ENCODE measurements around the gene NOX5.
"Not testable (repeated sequence)": the region's sequence is repeated elsewhere in the genome, so short reads cannot be mapped to it uniquely, and the experiment has no call there.

Gene NOX5

GRCh38 chr15:69058830-69059556 lies 44.5 kb downstream of the NOX5 start:
- DNase-seq (ENCODE audit: low read depth in 3 of 3), result peak; percentile 52 to 68 (median 64)

GRCh38 chr15:69059557-69059943 lies 45.1 kb downstream of the NOX5 start:
- no peak for DNase-seq (ENCODE audit: low read depth in 3 of 3)

- no peak for DNase-seq (ENCODE audit: low read depth in 3 of 3)
These were observed 45.6 kb downstream of the NOX5 start for GRCh38 chr15:69060041-69060481.

GRCh38 chr15:69060744-69061143 lies 46.2 kb downstream of the NOX5 start:
- no peak for DNase-seq (ENCODE audit: low read depth in 3 of 3)

- DNase-seq (ENCODE audit: low read depth in 3 of 3), result no peak
These were observed 46.9 kb downstream of the NOX5 start for GRCh38 chr15:69061414-69061842.

GRCh38 chr15:69064649-69065048 lies 50.2 kb downstream of the NOX5 start:
- DNase-seq (ENCODE audit: low read depth in 3 of 3), result no peak

GRCh38 chr15:69066007-69066995 lies 51.8 kb downstream of the NOX5 start:
- no peak for DNase-seq (ENCODE audit: low read depth in 3 of 3)

- DNase-seq (ENCODE audit: low read depth in 3 of 3), result no peak
These were observed 52.8 kb downstream of the NOX5 start for GRCh38 chr15:69067296-69067695.

GRCh38 chr15:69068157-69068556 lies 53.7 kb downstream of the NOX5 start:
- DNase-seq (ENCODE audit: low read depth in 3 of 3), result no peak

- DNase-seq (ENCODE audit: low read depth in 3 of 3), result not testable (repeated sequence)
These were observed 54.8 kb downstream of the NOX5 start for GRCh38 chr15:69069290-69069689.

GRCh38 chr15:69069996-69070395 lies 55.5 kb downstream of the NOX5 start:
- DNase-seq (ENCODE audit: low read depth in 3 of 3), result no peak

GRCh38 chr15:69070396-69070795 lies 55.9 kb downstream of the NOX5 start:
- no peak for DNase-seq (ENCODE audit: low read depth in 3 of 3)

- no peak for DNase-seq (ENCODE audit: low read depth in 3 of 3)
These were observed 56.8 kb downstream of the NOX5 start for GRCh38 chr15:69071260-69071659.

GRCh38 chr15:69072906-69073305 lies 58.4 kb downstream of the NOX5 start:
- DNase-seq (ENCODE audit: low read depth in 3 of 3), result no peak

GRCh38 chr15:69074001-69074842 lies 59.7 kb downstream of the NOX5 start:
- no peak for DNase-seq (ENCODE audit: low read depth in 3 of 3)

GRCh38 chr15:69074843-69075224 lies 60.3 kb downstream of the NOX5 start:
- DNase-seq (ENCODE audit: low read depth in 3 of 3), result no peak

GRCh38 chr15:69075440-69075839 lies 60.9 kb downstream of the NOX5 start:
- DNase-seq (ENCODE audit: low read depth in 3 of 3), result no peak

- DNase-seq (ENCODE audit: low read depth in 3 of 3), result no peak
These were observed 62.3 kb downstream of the NOX5 start for GRCh38 chr15:69076756-69077155.

GRCh38 chr15:69078638-69079037 lies 64.1 kb downstream of the NOX5 start:
- no peak for DNase-seq (ENCODE audit: low read depth in 3 of 3)

- DNase-seq (ENCODE audit: low read depth in 3 of 3), result no peak
These were observed 66.1 kb downstream of the NOX5 start for GRCh38 chr15:69080295-69081248.

Data from stimulated activated CD4-positive, alpha-beta T cell treated with anti-CD3 and anti-CD28 coated beads, TNF-alpha, amount 100 ng/mL, for 24 hours (primary cell).